Activated T-helper 1 cell treated with anti-CD3 and anti-CD28 coated beads, Interleukin-2, amount 50 U/mL, for 16 hours (primary cell): Measurements from ENCODE around the gene PLAU.
"Not testable (repeated sequence)": the region's sequence is repeated elsewhere in the genome, so short reads cannot be mapped to it uniquely, and the experiment has no call there.

Source experiments
- DNase-seq, 2 donors: peaks; one replicate each; pipeline ENCODE4 v3.0.0-alpha.2; 2020; ENCODE audit warnings: low read depth in 1 of 2, low spot score in 1 of 2

PLAU gene

GRCh38 chr10:73950155-73950948, 39.4 kb downstream of the PLAU start:
- DNase-seq = no peak

- no peak for DNase-seq
These were observed 42.7 kb downstream of the PLAU start for GRCh38 chr10:73953665-73954064.

GRCh38 chr10:73954737-73955136, 43.8 kb downstream of the PLAU start:
- DNase-seq = no peak

- DNase-seq = no peak
These were observed 44.8 kb downstream of the PLAU start for GRCh38 chr10:73955719-73956118.

GRCh38 chr10:73956476-73957359, 45.8 kb downstream of the PLAU start:
- no peak for DNase-seq

- DNase-seq = no peak
These were observed 48.7 kb downstream of the PLAU start for GRCh38 chr10:73959484-73960243.

GRCh38 chr10:73962386-73962785, 51.5 kb downstream of the PLAU start:
- DNase-seq = no peak

- not testable (repeated sequence) for DNase-seq
These were observed 52.6 kb downstream of the PLAU start for GRCh38 chr10:73963533-73963932.

GRCh38 chr10:73964743-73965142, 53.8 kb downstream of the PLAU start:
- no peak for DNase-seq

- DNase-seq = not testable (repeated sequence)
These were observed 54.4 kb downstream of the PLAU start for GRCh38 chr10:73965267-73965889.

- no peak for DNase-seq
These were observed 55.2 kb downstream of the PLAU start for GRCh38 chr10:73965890-73966768.

GRCh38 chr10:73967022-73967429, 56.1 kb downstream of the PLAU start:
- DNase-seq = no peak
